SK-N-SH (cell line): Measurements from ENCODE around the gene CCDC78.

Source experiments
- EP300 ChIP-seq, 2 experiments: IDR thresholded peaks; 2 replicates each; pipeline versions ENCODE4 v1.4.0 to v1.6.1; 2012; ENCODE audit warnings: borderline replicate concordance in 1 of 2, low read depth in 1 of 2, low read length in 1 of 2
- EZH2phosphoT487 ChIP-seq: fragments of 200-600 bp; sonication (generic); IDR thresholded peaks from 2 replicates; pipeline ENCODE4 v1.6.1; 2017; ENCODE audit warnings: low read depth, mixed run types, mild to moderate bottlenecking, antibody characterized with exemption, moderate library complexity, borderline replicate concordance
- GABPA ChIP-seq: IDR thresholded peaks from 2 replicates; pipeline ENCODE4 v1.4.0; 2012; ENCODE audit warnings: low read depth, mild to moderate bottlenecking
- GATA2 ChIP-seq: sonication (generic); formaldehyde crosslinking; IDR thresholded peaks from 2 replicates; pipeline ENCODE4 v1.5.0; 2020; ENCODE audit warnings: mild to moderate bottlenecking, missing genetic modification reagents
- JUND ChIP-seq: IDR thresholded peaks from 2 replicates; pipeline ENCODE4 v1.4.0; 2012
- NFIC ChIP-seq: IDR thresholded peaks from 2 replicates; pipeline ENCODE4 v1.4.0; 2012; ENCODE audit warnings: borderline replicate concordance
- RCOR1 ChIP-seq: fragments of 150-350 bp; IDR thresholded peaks from 2 replicates; pipeline ENCODE4 v1.6.1; 2017; ENCODE audit warnings: antibody characterized with exemption, low read length
- RFX5 ChIP-seq: IDR thresholded peaks from 2 replicates; pipeline ENCODE4 v1.6.1; 2012; ENCODE audit warnings: mild to moderate bottlenecking, improper control_type of control experiment, low read length
- TAF1 ChIP-seq: IDR thresholded peaks from 2 replicates; pipeline ENCODE4 v1.6.1; 2012; ENCODE audit warnings: low read depth, mild to moderate bottlenecking, low read length, moderate library complexity, borderline replicate concordance
- TF ChIP-seq, protein P1 (sequence below): fragments of 200-600 bp; sonication (generic); IDR thresholded peaks from 2 replicates; pipeline ENCODE4 v1.6.1; 2017; ENCODE audit warnings: antibody characterized with exemption, mild to moderate bottlenecking, moderate library complexity
- TF ChIP-seq, protein P2 (sequence below): IDR thresholded peaks from 2 replicates; pipeline ENCODE4 v1.6.1; 2012; ENCODE audit warnings: mild to moderate bottlenecking, low read depth, low read length, moderate library complexity

DNA sequence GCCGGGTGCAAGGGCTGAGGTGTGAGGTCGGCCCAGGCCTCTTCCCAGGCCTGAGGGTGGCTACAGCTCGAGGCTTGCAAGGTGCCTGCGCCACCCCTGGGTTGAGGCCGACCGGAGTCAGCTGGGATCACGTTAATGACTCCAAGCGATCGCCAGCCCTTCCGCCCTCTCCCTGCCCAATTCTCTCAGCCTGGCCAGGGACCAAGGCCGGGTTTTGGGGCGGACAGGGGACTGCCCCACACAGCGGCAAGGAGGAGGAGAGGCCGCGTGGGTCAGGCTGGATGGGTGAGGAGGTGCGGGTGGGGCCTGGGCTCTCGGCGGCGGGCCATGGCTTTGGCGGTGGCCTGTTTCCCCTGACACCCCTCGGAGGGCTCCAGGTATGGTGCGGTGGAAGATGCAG is 32.9 kb downstream of the CCDC78 start:
- TF ChIP-seq TAF1 (no peak), RFX5 (no peak), JUND (no peak), RCOR1 (no peak), GATA2 (no peak), EZH2phosphoT487 (no peak), NFIC (no peak), EP300 (IDR thresholded peaks at IDR 0.05; ENCODE audit: borderline replicate concordance in 1 of 2, low read depth in 1 of 2, low read length in 1 of 2) (no peak), GABPA (no peak)
- TF ChIP-seq, protein P1, sequence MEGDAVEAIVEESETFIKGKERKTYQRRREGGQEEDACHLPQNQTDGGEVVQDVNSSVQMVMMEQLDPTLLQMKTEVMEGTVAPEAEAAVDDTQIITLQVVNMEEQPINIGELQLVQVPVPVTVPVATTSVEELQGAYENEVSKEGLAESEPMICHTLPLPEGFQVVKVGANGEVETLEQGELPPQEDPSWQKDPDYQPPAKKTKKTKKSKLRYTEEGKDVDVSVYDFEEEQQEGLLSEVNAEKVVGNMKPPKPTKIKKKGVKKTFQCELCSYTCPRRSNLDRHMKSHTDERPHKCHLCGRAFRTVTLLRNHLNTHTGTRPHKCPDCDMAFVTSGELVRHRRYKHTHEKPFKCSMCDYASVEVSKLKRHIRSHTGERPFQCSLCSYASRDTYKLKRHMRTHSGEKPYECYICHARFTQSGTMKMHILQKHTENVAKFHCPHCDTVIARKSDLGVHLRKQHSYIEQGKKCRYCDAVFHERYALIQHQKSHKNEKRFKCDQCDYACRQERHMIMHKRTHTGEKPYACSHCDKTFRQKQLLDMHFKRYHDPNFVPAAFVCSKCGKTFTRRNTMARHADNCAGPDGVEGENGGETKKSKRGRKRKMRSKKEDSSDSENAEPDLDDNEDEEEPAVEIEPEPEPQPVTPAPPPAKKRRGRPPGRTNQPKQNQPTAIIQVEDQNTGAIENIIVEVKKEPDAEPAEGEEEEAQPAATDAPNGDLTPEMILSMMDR, result no peak
- TF ChIP-seq, protein P2, sequence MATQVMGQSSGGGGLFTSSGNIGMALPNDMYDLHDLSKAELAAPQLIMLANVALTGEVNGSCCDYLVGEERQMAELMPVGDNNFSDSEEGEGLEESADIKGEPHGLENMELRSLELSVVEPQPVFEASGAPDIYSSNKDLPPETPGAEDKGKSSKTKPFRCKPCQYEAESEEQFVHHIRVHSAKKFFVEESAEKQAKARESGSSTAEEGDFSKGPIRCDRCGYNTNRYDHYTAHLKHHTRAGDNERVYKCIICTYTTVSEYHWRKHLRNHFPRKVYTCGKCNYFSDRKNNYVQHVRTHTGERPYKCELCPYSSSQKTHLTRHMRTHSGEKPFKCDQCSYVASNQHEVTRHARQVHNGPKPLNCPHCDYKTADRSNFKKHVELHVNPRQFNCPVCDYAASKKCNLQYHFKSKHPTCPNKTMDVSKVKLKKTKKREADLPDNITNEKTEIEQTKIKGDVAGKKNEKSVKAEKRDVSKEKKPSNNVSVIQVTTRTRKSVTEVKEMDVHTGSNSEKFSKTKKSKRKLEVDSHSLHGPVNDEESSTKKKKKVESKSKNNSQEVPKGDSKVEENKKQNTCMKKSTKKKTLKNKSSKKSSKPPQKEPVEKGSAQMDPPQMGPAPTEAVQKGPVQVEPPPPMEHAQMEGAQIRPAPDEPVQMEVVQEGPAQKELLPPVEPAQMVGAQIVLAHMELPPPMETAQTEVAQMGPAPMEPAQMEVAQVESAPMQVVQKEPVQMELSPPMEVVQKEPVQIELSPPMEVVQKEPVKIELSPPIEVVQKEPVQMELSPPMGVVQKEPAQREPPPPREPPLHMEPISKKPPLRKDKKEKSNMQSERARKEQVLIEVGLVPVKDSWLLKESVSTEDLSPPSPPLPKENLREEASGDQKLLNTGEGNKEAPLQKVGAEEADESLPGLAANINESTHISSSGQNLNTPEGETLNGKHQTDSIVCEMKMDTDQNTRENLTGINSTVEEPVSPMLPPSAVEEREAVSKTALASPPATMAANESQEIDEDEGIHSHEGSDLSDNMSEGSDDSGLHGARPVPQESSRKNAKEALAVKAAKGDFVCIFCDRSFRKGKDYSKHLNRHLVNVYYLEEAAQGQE, result no peak
